Measurements from ENCODE around the gene NLRC5.

The NLRC5 gene

DNA sequence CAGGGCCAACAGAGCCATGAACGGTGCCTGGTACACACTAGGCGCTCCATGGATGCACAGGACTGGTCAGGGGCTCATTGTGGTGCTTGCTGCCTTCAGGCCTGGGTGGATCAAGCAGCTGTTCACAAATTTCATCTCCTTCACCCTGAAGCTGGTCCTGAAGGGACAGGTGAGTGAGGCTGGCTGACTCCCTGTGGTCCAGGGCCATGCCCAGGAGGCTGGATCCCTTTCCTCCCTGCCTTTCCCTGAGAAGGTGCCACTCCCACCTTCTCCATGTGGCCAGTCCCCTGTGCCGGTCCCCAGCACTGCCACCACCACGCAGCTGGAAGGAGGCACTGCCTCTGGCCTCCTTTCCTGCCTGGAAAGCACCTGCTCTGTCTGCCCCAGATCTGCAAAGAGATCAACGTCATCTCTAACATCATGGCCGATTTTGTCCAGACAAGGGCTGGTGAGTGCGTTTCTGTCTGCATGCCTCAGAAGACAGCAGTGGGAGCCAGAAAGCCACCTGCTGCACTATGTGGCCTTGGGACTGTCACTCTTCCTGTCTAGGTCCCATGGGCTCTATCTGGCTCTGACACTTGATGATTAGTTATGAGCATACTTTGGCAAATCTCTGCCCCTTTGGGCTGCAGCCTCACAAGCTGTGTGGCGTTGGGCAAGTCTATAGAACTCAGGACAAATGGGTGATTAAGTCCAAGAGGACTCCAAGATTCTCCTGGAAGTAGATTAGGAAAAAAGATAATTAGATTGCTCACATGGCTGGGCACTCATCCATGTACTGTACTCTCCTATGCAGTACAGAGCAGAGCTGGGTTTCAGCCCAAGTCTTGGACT lies 18.2 kb upstream of the NLRC5 start:
- TF ChIP-seq, protein P1, sequence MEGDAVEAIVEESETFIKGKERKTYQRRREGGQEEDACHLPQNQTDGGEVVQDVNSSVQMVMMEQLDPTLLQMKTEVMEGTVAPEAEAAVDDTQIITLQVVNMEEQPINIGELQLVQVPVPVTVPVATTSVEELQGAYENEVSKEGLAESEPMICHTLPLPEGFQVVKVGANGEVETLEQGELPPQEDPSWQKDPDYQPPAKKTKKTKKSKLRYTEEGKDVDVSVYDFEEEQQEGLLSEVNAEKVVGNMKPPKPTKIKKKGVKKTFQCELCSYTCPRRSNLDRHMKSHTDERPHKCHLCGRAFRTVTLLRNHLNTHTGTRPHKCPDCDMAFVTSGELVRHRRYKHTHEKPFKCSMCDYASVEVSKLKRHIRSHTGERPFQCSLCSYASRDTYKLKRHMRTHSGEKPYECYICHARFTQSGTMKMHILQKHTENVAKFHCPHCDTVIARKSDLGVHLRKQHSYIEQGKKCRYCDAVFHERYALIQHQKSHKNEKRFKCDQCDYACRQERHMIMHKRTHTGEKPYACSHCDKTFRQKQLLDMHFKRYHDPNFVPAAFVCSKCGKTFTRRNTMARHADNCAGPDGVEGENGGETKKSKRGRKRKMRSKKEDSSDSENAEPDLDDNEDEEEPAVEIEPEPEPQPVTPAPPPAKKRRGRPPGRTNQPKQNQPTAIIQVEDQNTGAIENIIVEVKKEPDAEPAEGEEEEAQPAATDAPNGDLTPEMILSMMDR (IDR thresholded peaks at IDR 0.05; ENCODE audit: low read depth, low read length, poor library complexity, severe bottlenecking): no peak
- no peak for TF ChIP-seq EZH2phosphoT487 (IDR thresholded peaks at IDR 0.05; ENCODE audit: borderline replicate concordance, low read length)
- H3K4me3 ChIP-seq (ENCODE audit: low read length): peak overlapping the region; percentile 25
- H3K9me2 ChIP-seq (replicated peaks; ENCODE audit: control insufficient read depth, low read length): no peaks in the 10 kb centered on the region
- H3K27me3 ChIP-seq (ENCODE audit: control insufficient read depth, low read length): no peaks in the 10 kb centered on the region
- peaks cover 51% of the 10 kb centered on the region for H3K4me1 ChIP-seq (ENCODE audit: control insufficient read depth, low read length)
- H3K36me3 ChIP-seq (ENCODE audit: control insufficient read depth, low read length): no peaks in the 10 kb centered on the region
- H3K9me3 ChIP-seq (ENCODE audit: control insufficient read depth, insufficient read depth, low read length): no peaks in the 10 kb centered on the region
- peak overlapping the region; percentile 23; the same call in 1 of the 2 replicates for H3K27ac ChIP-seq (ENCODE audit: low read depth, low read length)
- no peaks in the 10 kb centered on the region for H4K20me1 ChIP-seq (ENCODE audit: control insufficient read depth, insufficient read depth, low read depth, low read length)
- H3F3A ChIP-seq (ENCODE audit: control insufficient read depth, insufficient read depth): peaks cover 1% of the 10 kb centered on the region; the same call in 1 of the 2 replicates
- H3K4me2 ChIP-seq (ENCODE audit: low read length): peak overlapping the region; percentile 52
- H3K79me2 ChIP-seq (ENCODE audit: control insufficient read depth, low read length): no peaks in the 10 kb centered on the region

DNA sequence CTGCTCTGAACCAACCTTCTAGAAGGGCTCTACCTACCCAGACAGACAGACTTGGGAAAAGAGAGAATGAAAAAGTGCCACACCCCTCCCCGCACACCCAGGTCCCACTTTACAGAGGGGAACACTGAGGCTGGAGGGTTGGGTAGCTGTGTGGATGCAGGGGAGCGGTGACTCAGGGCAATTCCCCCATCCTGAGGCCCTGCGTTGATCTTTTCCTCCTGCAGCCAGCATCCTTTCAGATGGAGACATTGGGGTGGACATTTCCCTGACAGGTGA lies 17.7 kb upstream of the NLRC5 start:
- peaks cover 49% of the 10 kb centered on the region for H3K4me1 ChIP-seq (ENCODE audit: control insufficient read depth, low read length)
- TF ChIP-seq EZH2phosphoT487 (IDR thresholded peaks at IDR 0.05; ENCODE audit: borderline replicate concordance, low read length): no peak
- TF ChIP-seq, protein P1 (IDR thresholded peaks at IDR 0.05; ENCODE audit: low read depth, low read length, poor library complexity, severe bottlenecking): no peak
- H3K9me3 ChIP-seq (ENCODE audit: control insufficient read depth, insufficient read depth, low read length): no peaks in the 10 kb centered on the region
- no peaks in the 10 kb centered on the region for H3K9me2 ChIP-seq (replicated peaks; ENCODE audit: control insufficient read depth, low read length)
- no peaks in the 10 kb centered on the region for H4K20me1 ChIP-seq (ENCODE audit: control insufficient read depth, insufficient read depth, low read depth, low read length)
- peaks cover 2% of the 10 kb centered on the region; the same call in 1 of the 2 replicates for H3F3A ChIP-seq (ENCODE audit: control insufficient read depth, insufficient read depth)
- no peaks in the 10 kb centered on the region for H3K27me3 ChIP-seq (ENCODE audit: control insufficient read depth, low read length)
- H3K4me2 ChIP-seq (ENCODE audit: low read length): peak overlapping the region; percentile 52
- H3K79me2 ChIP-seq (ENCODE audit: control insufficient read depth, low read length): no peaks in the 10 kb centered on the region
- peak overlapping the region; percentile 25 for H3K4me3 ChIP-seq (ENCODE audit: low read length)
- peak overlapping the region; percentile 23; the same call in 1 of the 2 replicates for H3K27ac ChIP-seq (ENCODE audit: low read depth, low read length)
- no peaks in the 10 kb centered on the region for H3K36me3 ChIP-seq (ENCODE audit: control insufficient read depth, low read length)

DNA sequence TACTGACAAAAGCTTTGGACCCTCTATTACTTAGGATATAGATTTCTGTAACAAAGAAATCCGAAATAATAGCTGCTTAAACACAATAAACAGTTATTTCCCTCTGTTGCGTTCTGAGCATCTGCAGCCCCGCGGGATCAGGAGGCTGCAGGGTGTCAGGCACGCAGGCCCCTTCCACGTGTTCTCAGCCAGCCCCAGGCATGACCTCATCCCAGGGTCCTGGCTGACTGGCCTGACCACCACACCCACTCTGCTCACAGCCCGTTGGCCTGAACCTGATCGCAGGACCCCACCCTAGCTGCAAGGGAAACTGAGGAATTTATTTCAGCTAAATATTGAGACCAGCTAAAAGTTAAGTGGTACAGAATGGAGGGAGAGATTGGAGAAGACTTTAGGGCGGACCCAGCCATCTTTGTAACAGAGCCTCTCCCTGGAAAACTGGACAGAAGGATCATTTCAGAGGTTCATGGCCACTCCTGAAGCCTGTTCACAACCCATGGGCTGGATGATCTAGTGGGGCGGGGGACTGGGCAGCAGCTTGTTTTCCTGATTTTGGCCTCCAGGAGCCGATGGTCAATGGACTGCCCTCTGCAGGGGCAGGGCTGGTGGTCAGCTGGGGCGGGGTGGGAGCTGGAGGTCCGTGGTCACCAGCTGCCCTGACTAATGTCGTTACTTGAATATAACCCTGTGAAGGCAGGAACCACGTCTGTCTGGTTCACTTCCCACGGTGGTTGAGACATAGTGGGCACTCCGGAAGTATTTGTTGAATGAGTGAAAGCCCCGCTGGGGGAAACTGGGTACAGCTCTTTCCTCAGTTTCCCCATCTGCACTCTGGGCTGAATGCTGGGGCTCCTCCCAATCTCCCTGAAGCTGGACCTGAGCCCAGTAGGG lies 16.7 kb upstream of the NLRC5 start:
- Histone ChIP-seq H3K27ac (ENCODE audit: low read depth, low read length) (no peak overlapping the region), H3K9me2 (replicated peaks; ENCODE audit: control insufficient read depth, low read length) (no peaks in the 10 kb centered on the region), H3K9me3 (ENCODE audit: control insufficient read depth, insufficient read depth, low read length) (no peaks in the 10 kb centered on the region), H3F3A (ENCODE audit: control insufficient read depth, insufficient read depth) (peaks cover 2% of the 10 kb centered on the region; the same call in 1 of the 2 replicates), H4K20me1 (ENCODE audit: control insufficient read depth, insufficient read depth, low read depth, low read length) (no peaks in the 10 kb centered on the region), H3K79me2 (ENCODE audit: control insufficient read depth, low read length) (no peaks in the 10 kb centered on the region), H3K4me2 (ENCODE audit: low read length) (peak overlapping the region; percentile 26), H3K4me3 (ENCODE audit: low read length) (peak overlapping the region; percentile 9; the same call in 1 of the 2 replicates), H3K4me1 (ENCODE audit: control insufficient read depth, low read length) (peaks cover 49% of the 10 kb centered on the region), H3K27me3 (ENCODE audit: control insufficient read depth, low read length) (no peaks in the 10 kb centered on the region), H3K36me3 (ENCODE audit: control insufficient read depth, low read length) (no peaks in the 10 kb centered on the region)
- TF ChIP-seq, protein P1 (IDR thresholded peaks at IDR 0.05; ENCODE audit: low read depth, low read length, poor library complexity, severe bottlenecking): no peak
- TF ChIP-seq EZH2phosphoT487 (IDR thresholded peaks at IDR 0.05; ENCODE audit: borderline replicate concordance, low read length): no peak

Data from DOHH2 (cell line).